ENCODE results near the gene ANXA3.

Gene ANXA3

GRCh38 chr4:78534286-78534955 lies 17.1 kb upstream of the ANXA3 start:
- Histone ChIP-seq H3K4me1 (ENCODE audit: low read length) (no peaks in the 10 kb centered on the region), H3K9me2 (replicated peaks; ENCODE audit: insufficient read depth, low read length) (no peaks in the 10 kb centered on the region), H3K27ac (ENCODE audit: low read length) (no peak overlapping the region), H3K4me2 (ENCODE audit: low read depth, low read length) (no peak overlapping the region), H4K20me1 (ENCODE audit: insufficient read depth, low read length) (no peaks in the 10 kb centered on the region), H3F3A (ENCODE audit: insufficient read depth, low read length) (no peaks in the 10 kb centered on the region), H3K36me3 (replicated peaks; ENCODE audit: insufficient read depth, low read length) (no peaks in the 10 kb centered on the region), H3K9ac (ENCODE audit: low read length) (no peak overlapping the region), H3K9me3 (replicated peaks; ENCODE audit: insufficient read depth, low read length) (no peaks in the 10 kb centered on the region), H3K27me3 (replicated peaks; ENCODE audit: insufficient read depth, low read length) (no peaks in the 10 kb centered on the region), H2AFZ (ENCODE audit: low read length) (no peak overlapping the region), H3K4me3 (ENCODE audit: low read length) (no peak overlapping the region), H3K79me2 (ENCODE audit: low read length) (no peaks in the 10 kb centered on the region)
- DNase-seq, result no peak
- no peak for TF ChIP-seq CTCF (IDR thresholded peaks at IDR 0.05; ENCODE audit: low read length)
- no peak for TF ChIP-seq EZH2 (optimal IDR thresholded peaks at IDR 0.05; ENCODE audit: low read depth, low read length)
- no peak for TF ChIP-seq EZH2phosphoT487 (IDR thresholded peaks at IDR 0.05; ENCODE audit: low read length)

GRCh38 chr4:78542373-78542772 lies 9.2 kb upstream of the ANXA3 start:
- DNase-seq, result no peak
- Histone ChIP-seq H3K9me2 (replicated peaks; ENCODE audit: insufficient read depth, low read length) (no peaks in the 10 kb centered on the region), H3K4me2 (ENCODE audit: low read depth, low read length) (no peak overlapping the region), H3K79me2 (ENCODE audit: low read length) (no peaks in the 10 kb centered on the region), H3K27ac (ENCODE audit: low read length) (no peak overlapping the region), H3K9ac (ENCODE audit: low read length) (no peak overlapping the region), H2AFZ (ENCODE audit: low read length) (no peak overlapping the region), H3K9me3 (replicated peaks; ENCODE audit: insufficient read depth, low read length) (no peaks in the 10 kb centered on the region), H3K27me3 (replicated peaks; ENCODE audit: insufficient read depth, low read length) (no peaks in the 10 kb centered on the region), H3K4me3 (ENCODE audit: low read length) (no peak overlapping the region), H3F3A (ENCODE audit: insufficient read depth, low read length) (no peaks in the 10 kb centered on the region), H4K20me1 (ENCODE audit: insufficient read depth, low read length) (no peaks in the 10 kb centered on the region), H3K4me1 (ENCODE audit: low read length) (no peaks in the 10 kb centered on the region), H3K36me3 (replicated peaks; ENCODE audit: insufficient read depth, low read length) (no peaks in the 10 kb centered on the region)
- TF ChIP-seq EZH2phosphoT487 (IDR thresholded peaks at IDR 0.05; ENCODE audit: low read length), result no peak
- no peak for TF ChIP-seq CTCF (IDR thresholded peaks at IDR 0.05; ENCODE audit: low read length)
- no peak for TF ChIP-seq EZH2 (optimal IDR thresholded peaks at IDR 0.05; ENCODE audit: low read depth, low read length)

- Histone ChIP-seq H3K9ac (ENCODE audit: low read length) (no peak overlapping the region), H3K4me3 (ENCODE audit: low read length) (no peak overlapping the region), H3K27me3 (replicated peaks; ENCODE audit: insufficient read depth, low read length) (no peaks in the 10 kb centered on the region), H3K36me3 (replicated peaks; ENCODE audit: insufficient read depth, low read length) (no peaks in the 10 kb centered on the region), H2AFZ (ENCODE audit: low read length) (no peak overlapping the region), H3K27ac (ENCODE audit: low read length) (no peak overlapping the region), H3K9me2 (replicated peaks; ENCODE audit: insufficient read depth, low read length) (no peaks in the 10 kb centered on the region), H3F3A (ENCODE audit: insufficient read depth, low read length) (no peaks in the 10 kb centered on the region), H4K20me1 (ENCODE audit: insufficient read depth, low read length) (no peaks in the 10 kb centered on the region), H3K79me2 (ENCODE audit: low read length) (no peaks in the 10 kb centered on the region), H3K4me2 (ENCODE audit: low read depth, low read length) (no peak overlapping the region), H3K9me3 (replicated peaks; ENCODE audit: insufficient read depth, low read length) (no peaks in the 10 kb centered on the region), H3K4me1 (ENCODE audit: low read length) (no peaks in the 10 kb centered on the region)
- TF ChIP-seq EZH2 (optimal IDR thresholded peaks at IDR 0.05; ENCODE audit: low read depth, low read length), result no peak
- no peak for TF ChIP-seq CTCF (IDR thresholded peaks at IDR 0.05; ENCODE audit: low read length)
- TF ChIP-seq EZH2phosphoT487 (IDR thresholded peaks at IDR 0.05; ENCODE audit: low read length), result no peak
- no peak for DNase-seq
Measured at GRCh38 chr4:78543424-78544125, 8.0 kb upstream of the ANXA3 start.
